HepG2 (cell line): ENCODE data around the gene PDZD7. TPM values are rescaled to one million over a fixed set of nuclear protein-coding genes. Genes with fewer than 3 reads are reported as not detected.

Experiments
- AGO1 ChIP-seq: fragments of 200-400 bp; formaldehyde crosslinking; IDR thresholded peaks from 2 replicates; pipeline ENCODE4 v1.6.1; 2017; ENCODE audit warnings: mild to moderate bottlenecking, low read depth, low read length, moderate library complexity; ENCODE audit not compliant: poor library complexity, severe bottlenecking
- AGO2 ChIP-seq: fragments of 200-400 bp; formaldehyde crosslinking; optimal IDR thresholded peaks from 2 replicates; pipeline ENCODE3; 2017; ENCODE audit warnings: mild to moderate bottlenecking, low read depth, low read length, moderate library complexity
- ATM ChIP-seq: fragments of 450-650 bp; IDR thresholded peaks from 2 replicates; pipeline ENCODE4 v1.7.1; 2017; ENCODE audit warnings: mild to moderate bottlenecking, borderline replicate concordance
- CC2D1A ChIP-seq: sonication (generic); formaldehyde crosslinking; IDR thresholded peaks from 2 replicates; pipeline ENCODE4 v1.8.1; 2023; ENCODE audit warnings: mild to moderate bottlenecking, missing genetic modification reagents
- CREBL2 ChIP-seq: sonication (generic); formaldehyde crosslinking; IDR thresholded peaks from 2 replicates; pipeline ENCODE4 v1.8.1; 2023; ENCODE audit warnings: missing genetic modification reagents, mild to moderate bottlenecking, borderline replicate concordance
- FLYWCH1 ChIP-seq: sonication (generic); formaldehyde crosslinking; IDR thresholded peaks from 2 replicates; pipeline ENCODE4 v1.8.1; 2023; ENCODE audit warnings: mild to moderate bottlenecking, missing genetic modification reagents
- HBP1 ChIP-seq: IDR thresholded peaks from 2 replicates; pipeline ENCODE4 v1.6.1; 2016; ENCODE audit warnings: low read depth, control low read depth
- HOMEZ ChIP-seq: IDR thresholded peaks from 2 replicates; pipeline ENCODE4 v1.6.1; 2016; ENCODE audit warnings: low read depth
- MEIS1 ChIP-seq: sonication (generic); formaldehyde crosslinking; IDR thresholded peaks from 2 replicates; pipeline ENCODE4 v1.9.0; 2021; ENCODE audit warnings: mild to moderate bottlenecking, missing genetic modification reagents, moderate library complexity, borderline replicate concordance
- MLXIP ChIP-seq: sonication (generic); formaldehyde crosslinking; IDR thresholded peaks from 2 replicates; pipeline ENCODE4 v1.9.0; 2021; ENCODE audit warnings: missing genetic modification reagents, borderline replicate concordance
- NR2C2 ChIP-seq: sonication (generic); formaldehyde crosslinking; IDR thresholded peaks from 2 replicates; pipeline ENCODE4 v1.4.0; 2020; ENCODE audit warnings: missing genetic modification reagents, mild to moderate bottlenecking, moderate library complexity, borderline replicate concordance
- PHF21A ChIP-seq: sonication (generic); formaldehyde crosslinking; IDR thresholded peaks from 2 replicates; pipeline ENCODE4 v1.5.0; 2020; ENCODE audit warnings: mild to moderate bottlenecking, missing genetic modification reagents
- RFX3 ChIP-seq: IDR thresholded peaks from 2 replicates; pipeline ENCODE4 v1.6.1; 2016; ENCODE audit warnings: missing biosample characterization, missing genetic modification reagents
- SAP130 ChIP-seq: IDR thresholded peaks from 2 replicates; pipeline ENCODE4 v1.6.1; 2016; ENCODE audit warnings: low read depth
- SP140L ChIP-seq: sonication (generic); formaldehyde crosslinking; IDR thresholded peaks from 2 replicates; pipeline ENCODE4 v1.4.0; 2020; ENCODE audit warnings: missing genetic modification reagents, borderline replicate concordance
- ZNF160 ChIP-seq: sonication (generic); formaldehyde crosslinking; IDR thresholded peaks from 2 replicates; pipeline ENCODE4 v1.8.0; 2022; ENCODE audit warnings: mild to moderate bottlenecking, inconsistent platforms, missing genetic modification reagents
- ZNF333 ChIP-seq: sonication (generic); formaldehyde crosslinking; IDR thresholded peaks from 2 replicates; pipeline ENCODE4 v1.4.0; 2020; ENCODE audit warnings: mild to moderate bottlenecking, missing genetic modification reagents, borderline replicate concordance
- ZNF431 ChIP-seq: sonication (generic); formaldehyde crosslinking; IDR thresholded peaks from 2 replicates; pipeline ENCODE4 v1.9.0; 2022; ENCODE audit warnings: missing genetic modification reagents, low read depth, mild to moderate bottlenecking, borderline replicate concordance
- ZNF724P ChIP-seq: sonication (generic); formaldehyde crosslinking; IDR thresholded peaks from 2 replicates; pipeline ENCODE4 v1.8.0; 2022; ENCODE audit warnings: missing genetic modification reagents, borderline replicate concordance
- ZNF850 ChIP-seq: sonication (generic); formaldehyde crosslinking; conservative IDR thresholded peaks from 2 replicates; pipeline ENCODE4 v1.9.0; 2021; ENCODE audit warnings: mild to moderate bottlenecking, missing genetic modification reagents
- polyA plus RNA-seq, 8 experiments: library from polyadenylated mRNA; depleted of rRNA in 3 of 8; stranded (reverse) in 7 of 8; unstranded in 1 of 8; fragments of >200 nt; fragmentation: Illumina TruSeq in 4 of 8; extraction: Trizol in 4 of 8; gene quantifications; 2 replicates each; pipeline versions ENCODE4 v1.2.1 to v1.2.3, GENCODE V29; 2011 to 2016; ENCODE audit warnings: low read depth in 4 of 8, missing spikeins in 1 of 8, mixed read lengths in 1 of 8; ENCODE audit not compliant: insufficient read depth in 1 of 8
- total RNA-seq, 5 experiments: library from RNA; depleted of rRNA; stranded (reverse); fragments of >200 nt; fragmentation: Illumina TruSeq; extraction: Trizol; gene quantifications; 2 replicates each; pipeline ENCODE4 v1.2.3, GENCODE V29; 2016; ENCODE audit warnings: low read depth in 1 of 5

The PDZD7 gene
- total and polyA plus RNA-seq, 2 of the 13 experiments (the other 11 are each of a cell fraction or from before 2014, with no cell fraction given), result 0.58 to 0.73 TPM

GRCh38 chr10:100969187-100970075, 61.5 kb downstream of the PDZD7 start, which contains the start of gene SEMA4G (continued):
- no peak for TF ChIP-seq MEIS1 (CRISPR knock-in tag)
- 0 out of 2 replicates have a peak, but pooled peaks have one; percentile 10 for TF ChIP-seq MLXIP (CRISPR knock-in tag)
- TF ChIP-seq AGO2, result peak; percentile 99
- 0 out of 2 replicates have a peak, but pooled peaks have one; percentile 15 for TF ChIP-seq ZNF160
- TF ChIP-seq SP140L (CRISPR knock-in tag), result no peak
- TF ChIP-seq NR2C2, result 0 out of 2 replicates have a peak, but pooled peaks have one; percentile 49
- TF ChIP-seq RFX3, result no peak
- TF ChIP-seq ZNF333 (CRISPR knock-in tag), result no peak; the same call in 1 of the 2 replicates
- no peak for TF ChIP-seq FLYWCH1 (CRISPR knock-in tag)
- no peak for TF ChIP-seq ZNF724P (CRISPR knock-in tag)
- no peak for TF ChIP-seq ATM
- TF ChIP-seq AGO1, result peak; percentile 5
- TF ChIP-seq HOMEZ (CRISPR knock-in tag), result no peak
- peak; percentile 56 for TF ChIP-seq SAP130 (CRISPR knock-in tag)
- 0 out of 2 replicates have a peak, but pooled peaks have one; percentile 35 for TF ChIP-seq PHF21A (CRISPR knock-in tag)
- TF ChIP-seq ZNF431 (CRISPR knock-in tag), result peak; percentile 15; the same call in 1 of the 2 replicates
- 0 out of 2 replicates have a peak, but pooled peaks have one; percentile 9 for TF ChIP-seq HBP1
- 0 out of 2 replicates have a peak, but pooled peaks have one; percentile 33 for TF ChIP-seq CC2D1A (CRISPR knock-in tag)
- TF ChIP-seq CREBL2 (CRISPR knock-in tag), result peak; percentile 52; the same call in 1 of the 2 replicates
- TF ChIP-seq ZNF850 (CRISPR knock-in tag), result no peak
